GM23338 (cell line): ENCODE measurements around the gene TMEM208. TPM values are rescaled to one million over a fixed set of nuclear protein-coding genes. Genes with fewer than 3 reads are reported as not detected.

Experiments
- CREB1 ChIP-seq: fragments of 250-450 bp; sonication (Bioruptor Pico); IDR thresholded peaks from 2 replicates; pipeline ENCODE4 v1.5.0; 2020; ENCODE audit warnings: low read depth, mild to moderate bottlenecking, moderate library complexity
- CTCF ChIP-seq, 2 experiments: fragments of 200-600 bp in 1 of 2; sonication (generic) in 1 of 2; conservative IDR thresholded peaks; 2 replicates each; pipeline versions ENCODE4 v1.5.1 to v1.6.1; 2016 to 2017; ENCODE audit warnings: antibody characterized with exemption in 2 of 2, low read depth in 2 of 2, mild to moderate bottlenecking in 2 of 2, moderate library complexity in 1 of 2
- EZH2phosphoT487 ChIP-seq: fragments of 200-600 bp; sonication (generic); IDR thresholded peaks from one replicate; pipeline ENCODE4 v1.8.1; 2018; ENCODE audit warnings: antibody characterized with exemption; ENCODE audit not compliant: unreplicated experiment
- JUNB ChIP-seq: IDR thresholded peaks from one replicate; pipeline ENCODE4 v1.6.1; 2016; ENCODE audit warnings: antibody characterized with exemption; ENCODE audit not compliant: unreplicated experiment
- POLR2AphosphoS5 ChIP-seq: IDR thresholded peaks from 2 replicates; pipeline ENCODE4 v1.6.1; 2016; ENCODE audit warnings: antibody characterized with exemption, low read depth
- ZNF114 ChIP-seq: fragments of 250-450 bp; sonication (Bioruptor Pico); IDR thresholded peaks from 2 replicates; pipeline ENCODE4 v1.5.0; 2020; ENCODE audit warnings: mild to moderate bottlenecking, moderate library complexity
- ZNF462 ChIP-seq: fragments of 250-450 bp; sonication (Bioruptor Pico); IDR thresholded peaks from 2 replicates; pipeline ENCODE4 v1.5.0; 2020; ENCODE audit warnings: mild to moderate bottlenecking, moderate library complexity
- polyA plus RNA-seq: library from polyadenylated mRNA; unstranded; fragments of >200 nt; fragmentation: Nextera tagmentation; extraction: Ambion mirVana; gene quantifications from 2 replicates; pipeline ENCODE4 v1.2.1, GENCODE V29; 2016
- total RNA-seq: library from RNA; depleted of rRNA; stranded (reverse); fragments of >200 nt; shearing (Covaris generic); gene quantifications from 2 replicates; pipeline ENCODE4 v1.2.3, GENCODE V29; 2014

TMEM208 gene
- total and polyA plus RNA-seq, 2 experiments from 2014 or later: 23.2 to 82.3 TPM

- no peak for TF ChIP-seq ZNF462
- TF ChIP-seq JUNB: no peak
- no peak for TF ChIP-seq CREB1
- no peak for TF ChIP-seq ZNF114 (CRISPR knock-in tag)
- TF ChIP-seq POLR2AphosphoS5: no peak
- no peak for TF ChIP-seq CTCF (conservative IDR thresholded peaks at IDR 0.05; ENCODE audit: low read depth in 2 of 2)
- TF ChIP-seq EZH2phosphoT487: no peak
Observed at GRCh38 chr16:67200491-67200890, 26.4 kb upstream of the TMEM208 start (continued).
